Hematopoietic multipotent progenitor cell (in vitro differentiated cells): ENCODE measurements around the gene PDK2. TPM values are rescaled to one million over a fixed set of nuclear protein-coding genes. Genes with fewer than 3 reads are reported as not detected.
A peak's percentile ranks its signal among the peaks of the same experiment; 100 is the strongest.

Experiments
- DNase-seq, 3 donors: peaks; one replicate each; pipeline ENCODE4 v3.0.0-alpha.2; 2011 to 2015; ENCODE audit warnings: low read depth in 2 of 3, low spot score in 2 of 3
- total RNA-seq: library from RNA; depleted of rRNA; stranded (reverse); fragments of >200 nt; gene quantifications from one replicate; pipeline ENCODE4 v1.2.3, GENCODE V29; 2012

Gene PDK2
- total RNA-seq, 1 donor: 111 TPM

DNA sequence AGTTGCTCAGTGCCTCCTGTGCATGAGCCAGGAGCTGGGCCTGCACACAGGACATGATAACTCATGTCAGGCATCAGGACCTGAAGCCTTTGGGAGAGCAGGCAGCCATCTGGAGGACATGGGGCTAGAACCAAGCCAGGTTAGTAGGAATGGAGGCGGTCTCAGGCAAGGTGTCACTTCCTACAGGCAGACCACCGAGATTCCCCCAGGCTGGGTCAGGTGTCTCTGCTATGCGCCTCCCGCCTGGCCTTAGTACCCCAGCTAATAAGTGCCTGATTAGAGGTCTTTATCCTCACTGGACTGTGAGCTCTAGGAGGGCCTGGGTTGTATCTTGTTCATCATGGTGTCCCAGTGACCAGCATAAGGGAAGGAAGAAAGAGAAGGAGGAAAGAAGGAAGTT, 19.2 kb downstream of the PDK2 start:
- no peak for DNase-seq

GRCh38 chr17:50114849-50115357, 19.8 kb downstream of the PDK2 start:
- DNase-seq: peak in 2 of 3 donors; percentile 65 to 85

DNA sequence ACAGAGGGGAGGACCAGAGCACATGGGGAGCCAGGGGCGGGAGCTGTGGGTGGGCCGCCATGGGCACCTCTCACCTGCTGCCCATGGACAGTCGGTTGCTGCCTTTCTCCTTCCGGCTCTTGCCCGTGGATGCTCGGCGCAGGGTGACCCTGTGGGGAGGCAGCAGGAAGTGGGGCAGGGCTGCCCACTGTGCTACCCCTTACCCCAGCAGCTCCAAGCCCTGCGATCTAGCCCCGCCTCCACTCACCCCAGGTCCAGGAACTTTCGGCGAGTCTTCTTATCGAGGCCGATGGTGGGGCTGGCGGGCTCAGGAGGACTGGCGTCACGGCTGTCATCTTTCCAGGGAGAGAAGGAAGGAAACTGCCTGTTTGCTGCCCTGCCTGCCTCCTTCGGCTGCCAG, 20.6 kb downstream of the PDK2 start:
- peak in 1 of 3 donors; percentile 37 for DNase-seq

DNA sequence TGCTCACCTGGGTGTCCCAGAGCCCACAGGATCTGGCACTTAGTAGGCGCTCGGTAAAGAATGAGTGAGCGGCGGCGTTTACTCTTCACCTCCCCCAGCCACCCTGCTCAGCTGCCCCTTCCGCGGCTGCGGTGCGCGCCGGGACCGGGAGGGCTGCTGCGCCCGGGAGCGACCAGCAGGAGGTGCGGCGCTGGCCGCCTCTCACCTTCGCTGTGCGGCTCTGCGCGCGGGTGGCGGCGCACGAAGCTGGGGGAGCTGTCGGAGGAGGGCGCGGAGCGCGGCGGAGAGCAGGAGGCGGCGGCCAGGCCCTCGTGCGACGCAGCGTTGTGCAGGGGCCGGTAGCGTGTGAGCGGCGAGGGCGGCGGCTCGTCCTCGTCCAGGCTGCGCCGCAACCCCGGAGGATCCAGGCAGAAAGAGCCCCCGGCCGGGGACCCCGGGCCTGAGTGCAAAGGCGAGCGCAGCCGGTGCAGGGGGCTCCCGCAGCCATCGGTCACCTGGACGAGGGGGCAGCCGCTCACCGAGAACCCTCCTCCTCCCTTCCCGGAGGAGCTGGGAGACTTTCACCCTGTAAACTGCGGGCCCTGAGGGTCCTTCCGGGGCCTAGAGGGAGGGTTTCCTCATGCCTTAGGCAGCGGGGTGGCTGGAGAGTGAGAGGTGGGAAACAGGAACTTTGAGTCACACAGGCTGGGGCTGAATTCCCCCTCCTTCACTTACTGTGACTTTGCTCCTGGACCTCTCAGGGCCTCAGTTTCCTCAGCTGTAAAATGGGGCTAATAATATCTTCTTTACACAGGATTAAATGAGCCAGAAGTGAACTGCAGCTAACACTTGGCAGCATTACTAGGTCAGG, 22.3 kb downstream of the PDK2 start:
- DNase-seq: peak; percentile 41 to 82 (median 76)

- DNase-seq: no peak
Observed at GRCh38 chr17:50118076-50118827, 23.1 kb downstream of the PDK2 start.

DNA sequence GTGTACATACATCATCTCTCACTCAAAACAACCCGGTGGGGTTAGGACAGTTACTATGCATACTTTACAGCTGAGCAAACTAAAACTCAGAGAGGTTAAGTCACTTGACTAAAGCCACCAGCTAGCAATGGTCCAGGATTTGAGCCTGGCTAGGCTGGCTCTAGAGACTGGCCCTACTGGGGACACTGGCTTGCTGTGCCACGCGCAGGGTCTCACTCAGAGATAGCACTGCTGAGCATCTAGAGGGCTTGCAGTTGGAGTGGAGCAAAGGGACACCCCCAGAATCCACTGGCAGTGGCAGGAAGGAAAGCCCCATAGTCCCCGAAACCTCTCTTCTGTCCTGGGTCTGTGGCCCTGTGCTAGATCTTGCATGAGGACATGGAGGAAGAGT, 23.7 kb downstream of the PDK2 start:
- DNase-seq: no peak

GRCh38 chr17:50120475-50121253, 25.5 kb downstream of the PDK2 start:
- no peak for DNase-seq

DNA sequence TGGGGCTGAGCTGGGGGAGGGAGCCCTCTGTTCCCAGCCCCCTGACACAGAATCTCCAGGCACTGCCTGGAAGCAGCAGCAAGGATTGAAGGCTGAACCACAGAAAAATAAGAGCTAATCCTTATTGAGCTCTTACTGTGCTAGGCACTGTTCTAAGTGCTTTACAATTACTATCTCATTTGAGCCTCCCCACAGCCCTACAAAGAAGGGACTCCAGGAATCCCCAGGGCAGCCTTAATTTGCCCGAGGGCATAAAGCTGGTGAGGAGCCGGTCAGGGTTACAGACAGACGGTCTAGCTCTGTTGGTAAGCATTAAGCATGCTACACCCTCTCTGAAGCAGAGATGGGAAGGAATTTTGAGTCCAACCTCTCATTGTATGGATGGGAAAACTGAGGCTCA, 27.8 kb downstream of the PDK2 start:
- DNase-seq: no peak

GRCh38 chr17:50123649-50124349, 28.6 kb downstream of the PDK2 start:
- DNase-seq: no peak

GRCh38 chr17:50125420-50125997, 30.4 kb downstream of the PDK2 start:
- no peak for DNase-seq

DNA sequence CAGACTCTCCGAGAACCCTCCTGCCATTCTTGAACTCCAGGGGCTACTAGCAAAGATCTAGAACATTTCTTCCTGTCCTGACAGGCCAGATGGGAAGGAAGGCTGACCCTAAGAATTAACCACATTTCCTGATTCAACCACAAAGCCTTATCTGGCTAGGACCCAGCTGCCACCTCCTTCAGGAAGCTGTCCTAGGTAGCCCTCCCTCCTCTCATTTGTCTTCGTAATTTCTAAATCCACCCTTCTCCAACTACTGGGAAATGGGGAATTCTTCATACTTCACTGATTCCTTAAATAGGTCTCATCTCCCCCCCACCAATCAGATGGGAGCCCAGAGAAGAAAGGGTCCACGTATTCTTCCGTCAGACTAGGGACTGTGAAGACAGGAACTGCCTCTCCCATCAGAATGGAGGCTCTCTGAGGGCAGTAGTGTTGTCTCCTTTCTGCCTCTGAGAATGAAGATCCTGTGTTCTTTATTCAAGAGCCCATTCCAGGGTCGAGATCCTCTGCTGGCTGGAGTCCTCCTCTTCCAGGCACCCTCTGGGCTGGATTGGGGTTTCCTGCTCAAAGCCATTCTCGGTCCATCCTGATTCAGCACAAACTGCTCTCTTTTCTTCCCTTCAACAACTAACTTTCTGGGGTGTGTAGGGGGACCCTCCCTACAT, 32.7 kb downstream of the PDK2 start:
- DNase-seq: peak in 2 of 3 donors; percentile 67 to 72

DNA sequence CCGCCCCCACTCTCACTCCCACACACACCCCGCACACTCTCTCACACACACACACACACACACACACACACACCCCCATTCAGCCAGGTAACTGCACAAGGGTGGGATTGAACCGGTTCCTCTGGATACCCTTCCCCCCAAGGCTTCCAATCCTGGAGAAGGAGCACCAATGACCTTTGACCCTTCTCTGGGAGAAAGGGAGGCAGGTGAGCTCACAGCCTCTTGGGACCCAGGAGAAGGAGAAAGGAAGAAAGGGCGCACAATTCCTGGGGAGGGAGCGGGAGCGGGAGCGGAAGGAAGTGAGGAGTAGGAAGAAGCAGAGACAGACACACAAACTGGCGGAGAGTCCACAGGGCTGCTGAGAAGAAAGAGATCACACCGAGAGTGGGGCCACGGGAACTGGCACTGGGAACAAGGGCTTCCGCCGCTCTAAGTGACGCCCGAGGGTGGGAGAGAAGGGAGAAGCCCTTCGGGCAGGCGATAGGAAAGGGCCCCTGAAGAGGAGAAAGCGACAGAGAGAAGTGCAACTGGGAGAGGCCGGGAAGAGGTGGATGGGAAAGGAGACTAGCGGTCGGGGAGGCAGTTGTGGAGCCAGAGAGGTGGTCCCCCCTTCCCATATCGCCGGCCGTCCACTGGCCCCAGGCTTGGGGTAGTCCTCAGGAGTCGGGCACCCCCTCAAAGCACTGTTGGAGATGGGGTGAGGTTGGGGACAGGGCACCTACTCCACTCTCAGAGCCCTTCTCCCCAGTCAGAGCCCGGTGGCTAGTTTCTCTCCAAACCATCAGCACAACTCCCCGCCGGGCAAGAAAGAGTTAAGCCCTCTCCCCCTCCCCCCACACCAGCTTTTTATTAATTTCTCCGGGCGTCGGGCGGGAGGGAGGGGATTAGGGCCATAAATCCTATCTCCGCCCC, 33.5 kb downstream of the PDK2 start:
- DNase-seq: no peak

DNA sequence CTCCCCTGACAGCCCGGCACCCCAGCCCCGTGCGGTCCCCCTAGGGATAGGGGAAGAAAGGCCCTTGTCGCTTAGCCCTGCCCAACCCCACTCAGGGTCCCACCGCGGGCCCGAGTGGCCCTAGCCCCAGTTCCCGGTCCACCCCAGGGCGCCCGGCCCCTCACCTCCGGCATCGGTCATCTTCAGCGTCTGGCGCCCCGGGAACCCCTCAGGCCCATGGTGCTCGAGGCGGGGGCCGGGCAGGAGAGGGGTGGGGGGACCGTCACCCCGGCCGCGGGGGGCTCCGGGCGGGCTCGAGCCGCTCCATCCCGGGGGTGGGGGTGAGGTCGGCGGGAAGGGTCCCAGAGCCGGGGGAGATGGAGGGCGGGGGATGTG, 34.2 kb downstream of the PDK2 start:
- DNase-seq: no peak

GRCh38 chr17:50129728-50130558, 34.8 kb downstream of the PDK2 start, which contains the start of gene SAMD14:
SAMD14 (minus strand) TSS chr17:50130160; CDS start chr17:50124959, 5,201 bp downstream.
- peak in 2 of 3 donors; percentile 52 to 61 for DNase-seq

DNA sequence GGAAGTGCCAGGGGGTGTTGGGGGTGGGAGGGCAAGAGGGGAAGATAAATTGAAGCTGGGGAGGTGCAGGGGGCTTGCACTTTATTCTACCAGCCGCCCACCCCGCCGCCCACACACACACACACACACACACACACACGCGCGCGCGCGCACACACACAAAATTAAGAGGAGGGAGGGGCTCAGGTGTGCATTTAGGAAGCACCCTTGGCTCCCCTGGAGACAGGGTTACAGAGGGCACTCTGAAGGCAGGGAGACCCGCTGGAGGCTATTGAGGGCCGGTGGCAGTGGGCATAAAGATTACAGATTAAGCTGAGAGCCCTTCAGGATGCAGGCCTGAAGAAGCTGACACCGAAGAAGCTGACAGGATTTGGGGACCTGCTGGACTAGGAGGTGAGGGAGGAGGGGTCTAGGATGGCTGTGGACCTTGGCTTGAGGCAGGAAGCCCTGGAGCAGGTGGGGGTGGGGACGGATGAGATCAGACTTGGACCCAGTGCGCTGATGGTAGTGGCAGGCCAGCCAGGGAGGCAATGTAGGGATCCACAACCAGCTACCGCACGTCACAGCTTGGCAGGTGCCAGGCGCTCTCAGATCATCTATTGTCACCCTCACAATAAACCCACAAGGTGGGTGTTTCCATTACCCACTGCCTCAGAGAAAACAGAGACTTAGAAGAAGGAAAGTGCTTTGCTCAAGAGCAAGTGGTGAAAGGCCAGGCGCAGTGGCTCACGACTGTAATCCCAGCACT, 35.6 kb downstream of the PDK2 start:
- DNase-seq: no peak

- DNase-seq: no peak
Observed at GRCh38 chr17:50132104-50132794, 37.1 kb downstream of the PDK2 start.
